Kidney (tissue), 14 donors: ENCODE data around the gene FBXW4. TPM values are rescaled to one million over a fixed set of nuclear protein-coding genes. Genes with fewer than 3 reads are reported as not detected.
A peak's percentile ranks its signal among the peaks of the same experiment; 100 is the strongest.

Source experiments
- DNase-seq, 5 donors: peaks; one replicate each; pipeline ENCODE4 v3.0.0-alpha.2; 2013 to 2020
- FAIRE-seq: peaks from 2 replicates; lab custom pipeline; 2012; peaks lifted over from hg19 to GRCh38; lab: Jason Lieb, UNC
- H3K27ac ChIP-seq, 2 donors: one replicate each; pipeline ENCODE4 v1.7.0; 2013; ENCODE audit warnings: low read depth in 2 of 2, low read length in 2 of 2, inconsistent platforms in 1 of 2
- H3K27me3 ChIP-seq: one replicate; pipeline ENCODE4 v1.7.1; 2013; ENCODE audit warnings: low read length, inconsistent platforms; ENCODE audit not compliant: control insufficient read depth, insufficient read depth
- H3K36me3 ChIP-seq, 3 donors: one replicate each; pipeline versions ENCODE4 v1.7.0 to v1.7.1; 2013; ENCODE audit warnings: low read length in 3 of 3, control low read depth in 1 of 3, inconsistent platforms in 1 of 3; ENCODE audit not compliant: insufficient read depth in 3 of 3, control insufficient read depth in 2 of 3
- H3K4me1 ChIP-seq, 3 donors: one replicate each; pipeline versions ENCODE4 v1.7.0 to v1.7.1; 2013; ENCODE audit warnings: low read length in 3 of 3, inconsistent platforms in 1 of 3, low read depth in 1 of 3; ENCODE audit not compliant: control insufficient read depth in 2 of 3, insufficient read depth in 2 of 3
- H3K4me3 ChIP-seq, 3 donors: one replicate each; pipeline versions ENCODE4 v1.7.0 to v1.8.1; 2013; ENCODE audit warnings: low read length in 3 of 3, control low read depth in 1 of 3, inconsistent platforms in 1 of 3
- H3K9ac ChIP-seq, 3 donors: one replicate each; pipeline versions ENCODE4 v1.7.0 to v1.7.1; 2013; ENCODE audit warnings: low read length in 3 of 3, control low read depth in 1 of 3, inconsistent platforms in 1 of 3
- H3K9me3 ChIP-seq, 3 donors: one replicate each; pipeline versions ENCODE4 v1.7.0 to v1.7.1; 2013; ENCODE audit warnings: low read length in 3 of 3, control low read depth in 1 of 3, inconsistent platforms in 1 of 3; ENCODE audit not compliant: control insufficient read depth in 2 of 3, insufficient read depth in 1 of 3
- CTCF ChIP-seq: IDR thresholded peaks from 3 replicates; pipeline ENCODE4 v1.5.1; 2012; ENCODE audit warnings: mild to moderate bottlenecking, moderate library complexity, borderline replicate concordance; ENCODE audit not compliant: insufficient read depth; ENCODE audit errors: extremely low read depth
- intact Hi-C: fragments of 100-400 bp; cut with DNase I; formaldehyde crosslinking; loops from one replicate; pipeline ENCODE4 v1.11.1; 2022
- polyA plus RNA-seq: library from polyadenylated mRNA; stranded (reverse); fragments of 350-450 nt; fragmentation: Illumina TruSeq; extraction: RNeasy Lipid Tissue Mini Kit (QIAGEN cat#74804); gene quantifications from one replicate; pipeline ENCODE4 v1.2.3, GENCODE V29; 2014; ENCODE audit warnings: low read depth, low replicate concordance; ENCODE audit not compliant: insufficient read depth
- total RNA-seq: library from RNA; stranded (reverse); fragmentation: NEBNext Ultra II Directional; extraction: Animal tissue kit (Norgen Biotek cat#: 25700); gene quantifications from one replicate; pipeline ENCODE4 v1.2.1, GENCODE V29; 2021
- donor health status: control.
- donor health status: control.
- donor health status: control.
- donor health status: control.
- donor health status: control.
- donor health status: DM: yes; HTN: yes; CAD: no.
- donor health status: Normal renal cell carcinoma (clear cell type).

The FBXW4 gene
- total and polyA plus RNA-seq, 2 donors from 2014 or later, result 47.6 to 80.1 TPM

- no peak for TF ChIP-seq CTCF
- Histone ChIP-seq H3K36me3 (peaks cover 0 to 40% (median 25%) of the 10 kb centered on the region in 3 donors), H3K27ac (no peak overlapping the region)
Observed at GRCh38 chr10:101612086-101612485, 82.9 kb downstream of the FBXW4 start.

GRCh38 chr10:101611096-101611905, 83.7 kb downstream of the FBXW4 start:
- Histone ChIP-seq H3K9me3 (no peaks in the 10 kb centered on the region), H3K36me3 (peaks cover 0 to 37% (median 25%) of the 10 kb centered on the region in 3 donors), H3K27me3 (no peaks in the 10 kb centered on the region), H3K4me1 (peaks cover 0 to 3% (median 0%) of the 10 kb centered on the region in 3 donors), H3K4me3 (no peak overlapping the region), H3K9ac (no peak overlapping the region), H3K27ac (no peak overlapping the region)
- peak in 1 of 5 donors; percentile 56 for DNase-seq
- intact Hi-C loops, result no loop called here
- FAIRE-seq, result no peak
- TF ChIP-seq CTCF, result no peak

More at GRCh38 chr10:101612086-101612485, 82.9 kb downstream of the FBXW4 start:
- H3K27me3 ChIP-seq, result no peaks in the 10 kb centered on the region
- no peak overlapping the region for H3K9ac ChIP-seq
- intact Hi-C loops, result no loop called here
- FAIRE-seq, result no peak
- H3K4me3 ChIP-seq, result no peak overlapping the region
- peaks cover 0 to 3% (median 0%) of the 10 kb centered on the region in 3 donors for H3K4me1 ChIP-seq
- H3K9me3 ChIP-seq, result no peaks in the 10 kb centered on the region
- DNase-seq, result peak in 1 of 5 donors; percentile 56

GRCh38 chr10:101609481-101609880, 85.5 kb downstream of the FBXW4 start:
- Histone ChIP-seq H3K9me3 (no peaks in the 10 kb centered on the region), H3K36me3 (peaks cover 0 to 43% (median 25%) of the 10 kb centered on the region in 3 donors), H3K4me1 (peaks cover 0 to 3% (median 0%) of the 10 kb centered on the region in 3 donors), H3K27ac (no peak overlapping the region), H3K9ac (no peak overlapping the region), H3K4me3 (no peak overlapping the region), H3K27me3 (no peaks in the 10 kb centered on the region)
- FAIRE-seq (no peak), DNase-seq (peak in 1 of 5 donors; percentile 31)
- intact Hi-C loops, result loop anchor here (10.0 kb wide), 1 partner anchor 165 kb away; the partner anchor contains the start of gene FGF8
- TF ChIP-seq CTCF, result no peak
